Measurements from ENCODE around the gene FSCN2. TPM values are rescaled to one million over a fixed set of nuclear protein-coding genes. Genes with fewer than 3 reads are reported as not detected.

The FSCN2 gene
- total and polyA plus RNA-seq, 10 of the 15 experiments (the other 5 are each of a cell fraction or from before 2014, with no cell fraction given): 0.12 to 2.1 (median 0.65) TPM; not detected in 3

DNA sequence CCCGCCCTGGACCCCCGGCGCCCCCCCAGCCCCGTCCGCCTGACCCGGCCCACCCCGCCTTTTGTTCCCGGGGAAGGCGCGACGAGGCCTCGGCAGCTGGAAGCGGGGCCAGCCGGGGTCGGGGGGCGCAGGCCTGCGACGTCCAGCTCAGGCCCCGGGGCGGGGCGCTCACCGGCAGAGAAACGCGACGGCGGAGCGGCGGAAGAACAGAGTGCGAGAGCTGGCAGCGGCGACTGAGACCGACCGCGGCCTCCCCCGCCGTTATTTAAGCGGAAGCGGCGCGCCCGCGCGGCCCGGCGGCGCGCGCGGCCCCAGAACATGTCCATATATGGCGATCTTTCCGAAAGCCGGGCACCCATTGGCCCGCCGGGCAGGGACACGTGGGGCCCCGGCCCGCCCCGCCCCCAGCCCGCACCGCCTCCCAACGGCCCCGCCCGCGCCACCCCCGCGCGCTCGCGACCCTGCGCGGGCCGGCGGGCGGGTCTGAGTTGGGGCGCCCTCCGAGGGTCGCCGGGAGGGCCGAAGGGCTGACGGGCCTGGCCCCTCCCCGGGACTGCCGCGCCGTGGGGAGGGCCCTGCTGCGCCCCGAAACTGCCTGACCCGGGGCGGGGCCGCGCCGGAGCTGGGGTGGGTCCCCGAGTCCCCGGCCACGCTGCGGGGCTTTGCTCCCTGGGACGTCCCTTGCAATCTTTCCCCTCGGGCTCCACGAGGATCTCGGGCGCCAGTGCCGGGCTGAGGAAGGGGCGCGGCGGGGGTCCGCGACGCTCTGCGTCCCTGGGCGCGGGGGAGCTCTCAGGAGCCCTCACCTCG lies 15.4 kb upstream of the FSCN2 start, which contains the start of gene ACTG1 (continued):
- TF ChIP-seq CREB1 (IDR thresholded peaks at IDR 0.05; ENCODE audit: low read depth) (no peak), POLR2AphosphoS2 (IDR thresholded peaks at IDR 0.05; ENCODE audit: low read depth, low read length) (peak; percentile 99), SP1 (IDR thresholded peaks at IDR 0.05; ENCODE audit: low read depth, low read length) (peak; percentile 16), EZH2 (IDR thresholded peaks at IDR 0.05; ENCODE audit: borderline replicate concordance, control insufficient read depth, low read depth, low read length) (no peak), RBBP5 (conservative IDR thresholded peaks at IDR 0.05) (no peak), HCFC1 (IDR thresholded peaks at IDR 0.05; ENCODE audit: low read length) (peak; percentile 38; the same call in 1 of the 2 replicates), TARDBP (IDR thresholded peaks at IDR 0.05; ENCODE audit: borderline replicate concordance) (0 out of 2 replicates have a peak, but pooled peaks have one; percentile 12), SIX5 (IDR thresholded peaks at IDR 0.05; ENCODE audit: low read depth, low read length, severe bottlenecking) (no peak), MXI1 (IDR thresholded peaks at IDR 0.05; ENCODE audit: low read depth, low read length) (no peak; the same call in 1 of the 2 replicates), TCF3 (IDR thresholded peaks at IDR 0.05; ENCODE audit: borderline replicate concordance, insufficient read depth, low read depth, low read length) (peak; percentile 86), STAT3 (IDR thresholded peaks at IDR 0.05; ENCODE audit: low read depth, low read length) (no peak), BCL11A (IDR thresholded peaks at IDR 0.05; ENCODE audit: low read depth, low read length) (no peak), SMARCA5 (IDR thresholded peaks at IDR 0.05) (no peak)
- TF ChIP-seq, protein P1, sequence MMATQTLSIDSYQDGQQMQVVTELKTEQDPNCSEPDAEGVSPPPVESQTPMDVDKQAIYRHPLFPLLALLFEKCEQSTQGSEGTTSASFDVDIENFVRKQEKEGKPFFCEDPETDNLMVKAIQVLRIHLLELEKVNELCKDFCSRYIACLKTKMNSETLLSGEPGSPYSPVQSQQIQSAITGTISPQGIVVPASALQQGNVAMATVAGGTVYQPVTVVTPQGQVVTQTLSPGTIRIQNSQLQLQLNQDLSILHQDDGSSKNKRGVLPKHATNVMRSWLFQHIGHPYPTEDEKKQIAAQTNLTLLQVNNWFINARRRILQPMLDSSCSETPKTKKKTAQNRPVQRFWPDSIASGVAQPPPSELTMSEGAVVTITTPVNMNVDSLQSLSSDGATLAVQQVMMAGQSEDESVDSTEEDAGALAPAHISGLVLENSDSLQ (IDR thresholded peaks at IDR 0.05): no peak
- TF ChIP-seq, protein P2, sequence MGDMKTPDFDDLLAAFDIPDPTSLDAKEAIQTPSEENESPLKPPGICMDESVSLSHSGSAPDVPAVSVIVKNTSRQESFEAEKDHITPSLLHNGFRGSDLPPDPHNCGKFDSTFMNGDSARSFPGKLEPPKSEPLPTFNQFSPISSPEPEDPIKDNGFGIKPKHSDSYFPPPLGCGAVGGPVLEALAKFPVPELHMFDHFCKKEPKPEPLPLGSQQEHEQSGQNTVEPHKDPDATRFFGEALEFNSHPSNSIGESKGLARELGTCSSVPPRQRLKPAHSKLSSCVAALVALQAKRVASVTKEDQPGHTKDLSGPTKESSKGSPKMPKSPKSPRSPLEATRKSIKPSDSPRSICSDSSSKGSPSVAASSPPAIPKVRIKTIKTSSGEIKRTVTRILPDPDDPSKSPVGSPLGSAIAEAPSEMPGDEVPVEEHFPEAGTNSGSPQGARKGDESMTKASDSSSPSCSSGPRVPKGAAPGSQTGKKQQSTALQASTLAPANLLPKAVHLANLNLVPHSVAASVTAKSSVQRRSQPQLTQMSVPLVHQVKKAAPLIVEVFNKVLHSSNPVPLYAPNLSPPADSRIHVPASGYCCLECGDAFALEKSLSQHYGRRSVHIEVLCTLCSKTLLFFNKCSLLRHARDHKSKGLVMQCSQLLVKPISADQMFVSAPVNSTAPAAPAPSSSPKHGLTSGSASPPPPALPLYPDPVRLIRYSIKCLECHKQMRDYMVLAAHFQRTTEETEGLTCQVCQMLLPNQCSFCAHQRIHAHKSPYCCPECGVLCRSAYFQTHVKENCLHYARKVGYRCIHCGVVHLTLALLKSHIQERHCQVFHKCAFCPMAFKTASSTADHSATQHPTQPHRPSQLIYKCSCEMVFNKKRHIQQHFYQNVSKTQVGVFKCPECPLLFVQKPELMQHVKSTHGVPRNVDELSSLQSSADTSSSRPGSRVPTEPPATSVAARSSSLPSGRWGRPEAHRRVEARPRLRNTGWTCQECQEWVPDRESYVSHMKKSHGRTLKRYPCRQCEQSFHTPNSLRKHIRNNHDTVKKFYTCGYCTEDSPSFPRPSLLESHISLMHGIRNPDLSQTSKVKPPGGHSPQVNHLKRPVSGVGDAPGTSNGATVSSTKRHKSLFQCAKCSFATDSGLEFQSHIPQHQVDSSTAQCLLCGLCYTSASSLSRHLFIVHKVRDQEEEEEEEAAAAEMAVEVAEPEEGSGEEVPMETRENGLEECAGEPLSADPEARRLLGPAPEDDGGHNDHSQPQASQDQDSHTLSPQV (IDR thresholded peaks at IDR 0.05): 0 out of 2 replicates have a peak, but pooled peaks have one; percentile 36
- TF ChIP-seq, protein P3, sequence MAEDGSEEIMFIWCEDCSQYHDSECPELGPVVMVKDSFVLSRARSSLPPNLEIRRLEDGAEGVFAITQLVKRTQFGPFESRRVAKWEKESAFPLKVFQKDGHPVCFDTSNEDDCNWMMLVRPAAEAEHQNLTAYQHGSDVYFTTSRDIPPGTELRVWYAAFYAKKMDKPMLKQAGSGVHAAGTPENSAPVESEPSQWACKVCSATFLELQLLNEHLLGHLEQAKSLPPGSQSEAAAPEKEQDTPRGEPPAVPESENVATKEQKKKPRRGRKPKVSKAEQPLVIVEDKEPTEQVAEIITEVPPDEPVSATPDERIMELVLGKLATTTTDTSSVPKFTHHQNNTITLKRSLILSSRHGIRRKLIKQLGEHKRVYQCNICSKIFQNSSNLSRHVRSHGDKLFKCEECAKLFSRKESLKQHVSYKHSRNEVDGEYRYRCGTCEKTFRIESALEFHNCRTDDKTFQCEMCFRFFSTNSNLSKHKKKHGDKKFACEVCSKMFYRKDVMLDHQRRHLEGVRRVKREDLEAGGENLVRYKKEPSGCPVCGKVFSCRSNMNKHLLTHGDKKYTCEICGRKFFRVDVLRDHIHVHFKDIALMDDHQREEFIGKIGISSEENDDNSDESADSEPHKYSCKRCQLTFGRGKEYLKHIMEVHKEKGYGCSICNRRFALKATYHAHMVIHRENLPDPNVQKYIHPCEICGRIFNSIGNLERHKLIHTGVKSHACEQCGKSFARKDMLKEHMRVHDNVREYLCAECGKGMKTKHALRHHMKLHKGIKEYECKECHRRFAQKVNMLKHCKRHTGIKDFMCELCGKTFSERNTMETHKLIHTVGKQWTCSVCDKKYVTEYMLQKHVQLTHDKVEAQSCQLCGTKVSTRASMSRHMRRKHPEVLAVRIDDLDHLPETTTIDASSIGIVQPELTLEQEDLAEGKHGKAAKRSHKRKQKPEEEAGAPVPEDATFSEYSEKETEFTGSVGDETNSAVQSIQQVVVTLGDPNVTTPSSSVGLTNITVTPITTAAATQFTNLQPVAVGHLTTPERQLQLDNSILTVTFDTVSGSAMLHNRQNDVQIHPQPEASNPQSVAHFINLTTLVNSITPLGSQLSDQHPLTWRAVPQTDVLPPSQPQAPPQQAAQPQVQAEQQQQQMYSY (CRISPR knock-in tag; IDR thresholded peaks at IDR 0.05): no peak

Data from GM12878 (cell line).